Neural cell (in vitro differentiated cells): ENCODE measurements around the gene PRMT3.

ENCODE experiments used
- CTCF ChIP-seq: fragments of 450-650 bp; IDR thresholded peaks from 2 replicates; pipeline ENCODE4 v1.5.1; 2014; ENCODE audit warnings: antibody characterized with exemption, mild to moderate bottlenecking, moderate library complexity; ENCODE audit not compliant: poor library complexity, severe bottlenecking
- RAD21 ChIP-seq: fragments of 450-650 bp; conservative IDR thresholded peaks from 2 replicates; pipeline ENCODE4 v1.6.1; 2014; ENCODE audit warnings: antibody characterized with exemption, mild to moderate bottlenecking, moderate library complexity

GRCh38 chr11:20415432-20415831 lies 27.9 kb downstream of the PRMT3 start:
- TF ChIP-seq RAD21, result no peak
- TF ChIP-seq CTCF, result no peak
